SK-N-MC (cell line): ENCODE results near the gene GRB2.

ENCODE experiments used
- EZH2 ChIP-seq: fragments of 200-600 bp; sonication (generic); IDR thresholded peaks from one replicate; pipeline ENCODE4 v1.6.1; 2017; ENCODE audit warnings: antibody characterized with exemption
- POLR2AphosphoS5 ChIP-seq: IDR thresholded peaks from 2 replicates; pipeline ENCODE4 v1.6.1; 2012; ENCODE audit warnings: mild to moderate bottlenecking, low read depth, low read length, borderline replicate concordance

- no peak for TF ChIP-seq EZH2
- no peak for TF ChIP-seq POLR2AphosphoS5
Observed at GRCh38 chr17:75301502-75302206, 103.8 kb downstream of the GRB2 start.
